Measurements from ENCODE around the gene NSF. TPM values are rescaled to one million over a fixed set of nuclear protein-coding genes. Genes with fewer than 3 reads are reported as not detected.

The NSF gene
- total and polyA plus RNA-seq, 10 of the 15 experiments (the other 5 are each of a cell fraction or from before 2014, with no cell fraction given): 6.8 to 25.6 (median 16.8) TPM

DNA sequence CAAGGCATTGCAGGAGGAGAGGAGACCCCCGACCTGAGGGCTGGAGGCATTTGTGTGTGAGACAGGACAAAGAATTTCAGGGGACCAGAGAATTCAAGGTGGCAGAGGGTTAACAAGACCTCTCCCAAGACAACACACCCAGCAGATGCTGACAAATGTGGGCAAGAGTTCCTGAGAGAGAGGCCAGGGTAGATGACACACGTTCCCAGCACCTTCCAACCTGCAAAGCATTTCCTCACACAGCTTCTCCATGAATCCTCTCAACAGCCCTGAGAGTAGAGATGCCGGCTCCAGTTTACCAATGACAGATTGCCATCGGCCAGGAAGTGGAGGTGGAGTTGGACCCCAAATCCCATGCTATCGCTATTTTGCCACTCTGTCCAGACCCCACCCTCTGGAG is 203.1 kb downstream of the NSF start:
- peaks cover 0 to 3% of the 10 kb centered on the region in 2 experiments; a peak in 3 of 4 replicates for H3K27me3 ChIP-seq (replicated peaks in 1 of 2; ENCODE audit: control insufficient read depth in 2 of 2, insufficient read depth in 2 of 2, low read length in 1 of 2)
- SMC1A ChIA-PET (ENCODE audit: uncharacterized antibody, unreplicated experiment): no interaction called here
- no peaks in the 10 kb centered on the region for H4K20me1 ChIP-seq (ENCODE audit: control insufficient read depth, insufficient read depth)
- H3K79me2 ChIP-seq (ENCODE audit: control insufficient read depth, insufficient read depth, low read length): no peaks in the 10 kb centered on the region
- no peaks in the 10 kb centered on the region for H3K36me3 ChIP-seq (ENCODE audit: control insufficient read depth in 2 of 2, insufficient read depth in 2 of 2, low read length in 1 of 2)
- no TSS peak for BruUV-seq (replicated peaks)
- no peak overlapping the region for H3K4me3 ChIP-seq
- POLR2A ChIA-PET: interaction anchor here (0.6 kb wide), 1 partner anchor 9 kb away, joined by 4 read pairs; no protein-coding TSS in a partner anchor
- intact Hi-C loops (cut with micrococcal nuclease; ENCODE audit: unreplicated experiment): no loop called here
- H3K27ac ChIP-seq (ENCODE audit: control insufficient read depth, insufficient read depth): no peak overlapping the region
- H3K9ac ChIP-seq (ENCODE audit: control insufficient read depth, insufficient read depth, low read length): no peak overlapping the region
- no peaks in the 10 kb centered on the region; the same call in 2 of the 3 replicates for H3K9me3 ChIP-seq (replicated peaks; ENCODE audit: control insufficient read depth, insufficient read depth, low read length)
- FAIRE-seq: no peak
- CTCF ChIA-PET: no interaction called here
- no peak overlapping the region for H2AFZ ChIP-seq (ENCODE audit: control insufficient read depth, low read depth, low read length)
- 33% methylated on average over 5 of the region's 5 CpGs for WGBS (ENCODE audit: insufficient coverage, insufficient replicate concordance, low lambda C conversion rate, missing lambda C conversion rate)
- H3K4me2 ChIP-seq (ENCODE audit: control insufficient read depth, insufficient read depth): no peak overlapping the region
- H3K4me1 ChIP-seq (ENCODE audit: control insufficient read depth, insufficient read depth, low read length): no peaks in the 10 kb centered on the region
- RAD21 ChIA-PET (ENCODE audit: unreplicated experiment): no interaction called here
- in situ Hi-C loops (cut with MboI): loop anchor here (10.0 kb wide), 2 partner anchors 61 to 101 kb away; partner anchors contain the start of gene WNT9B
- no peak for ATAC-seq
- no peak for DNase-seq (ENCODE audit: low read depth, low spot score)
- TF ChIP-seq ZNF217 (IDR thresholded peaks at IDR 0.05) (no peak), DPF2 (IDR thresholded peaks at IDR 0.05) (no peak)

DNA sequence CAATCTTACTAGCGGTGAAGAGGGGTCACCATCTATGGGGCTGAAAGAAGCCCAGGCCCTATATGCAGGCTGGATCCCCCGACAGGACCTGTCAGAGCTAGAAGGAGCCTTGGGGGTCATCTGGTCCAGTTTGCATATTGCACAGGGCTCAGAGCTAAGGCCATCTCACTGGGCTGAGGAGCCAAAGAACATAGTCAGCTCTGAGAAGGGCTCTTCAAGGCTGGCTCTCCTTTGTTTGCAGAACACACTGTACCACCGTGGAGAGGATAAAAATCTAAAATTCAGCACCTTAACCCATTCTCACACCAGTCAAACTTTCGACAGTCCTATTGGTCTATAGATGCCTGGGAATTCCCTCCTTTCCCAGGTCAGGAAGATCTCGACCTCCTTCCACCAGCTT is 203.8 kb downstream of the NSF start:
- TF ChIP-seq, protein P1, sequence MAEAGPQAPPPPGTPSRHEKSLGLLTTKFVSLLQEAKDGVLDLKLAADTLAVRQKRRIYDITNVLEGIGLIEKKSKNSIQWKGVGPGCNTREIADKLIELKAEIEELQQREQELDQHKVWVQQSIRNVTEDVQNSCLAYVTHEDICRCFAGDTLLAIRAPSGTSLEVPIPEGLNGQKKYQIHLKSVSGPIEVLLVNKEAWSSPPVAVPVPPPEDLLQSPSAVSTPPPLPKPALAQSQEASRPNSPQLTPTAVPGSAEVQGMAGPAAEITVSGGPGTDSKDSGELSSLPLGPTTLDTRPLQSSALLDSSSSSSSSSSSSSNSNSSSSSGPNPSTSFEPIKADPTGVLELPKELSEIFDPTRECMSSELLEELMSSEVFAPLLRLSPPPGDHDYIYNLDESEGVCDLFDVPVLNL (IDR thresholded peaks at IDR 0.05; ENCODE audit: low read depth, low read length): no peak
- TF ChIP-seq SMC3 (IDR thresholded peaks at IDR 0.05; ENCODE audit: borderline replicate concordance, low read length) (no peak), SUZ12 (IDR thresholded peaks at IDR 0.05; ENCODE audit: unreplicated experiment) (no peak), HDGF (IDR thresholded peaks at IDR 0.05) (no peak), BCL11A (IDR thresholded peaks at IDR 0.05; ENCODE audit: low read depth, low read length) (no peak), KDM1A (IDR thresholded peaks at IDR 0.05; ENCODE audit: borderline replicate concordance) (no peak)
- in situ Hi-C loops (cut with MboI): loop anchor here (10.0 kb wide), 2 partner anchors 60 to 100 kb away; partner anchors contain the start of gene WNT9B
- POLR2A ChIA-PET: no interaction called here
- no peaks in the 10 kb centered on the region for H4K20me1 ChIP-seq (ENCODE audit: control insufficient read depth, insufficient read depth)
- intact Hi-C loops (cut with micrococcal nuclease; ENCODE audit: unreplicated experiment): no loop called here
- CTCF ChIA-PET: interaction anchor here (1.0 kb wide), 1 partner anchor 27 kb away, joined by 4 read pairs; no protein-coding TSS in a partner anchor
- no peak overlapping the region for H3K4me2 ChIP-seq (ENCODE audit: control insufficient read depth, insufficient read depth)
- RAD21 ChIA-PET (ENCODE audit: unreplicated experiment): no interaction called here
- FAIRE-seq: no peak
- peaks cover 0 to 3% of the 10 kb centered on the region in 2 experiments; a peak in 3 of 4 replicates for H3K27me3 ChIP-seq (replicated peaks in 1 of 2; ENCODE audit: control insufficient read depth in 2 of 2, insufficient read depth in 2 of 2, low read length in 1 of 2)
- H2AFZ ChIP-seq (ENCODE audit: control insufficient read depth, low read depth, low read length): no peak overlapping the region
- SMC1A ChIA-PET (ENCODE audit: uncharacterized antibody, unreplicated experiment): no interaction called here
- BruUV-seq (replicated peaks): no TSS peak
- no peaks in the 10 kb centered on the region for H3K4me1 ChIP-seq (ENCODE audit: control insufficient read depth, insufficient read depth, low read length)
- H3K27ac ChIP-seq (ENCODE audit: control insufficient read depth, insufficient read depth): no peak overlapping the region
- 0% methylated on average over 5 of the region's 5 CpGs for WGBS (ENCODE audit: insufficient coverage, insufficient replicate concordance, low lambda C conversion rate, missing lambda C conversion rate)
- H3K79me2 ChIP-seq (ENCODE audit: control insufficient read depth, insufficient read depth, low read length): no peaks in the 10 kb centered on the region
- no peak for ATAC-seq
- H3K9ac ChIP-seq (ENCODE audit: control insufficient read depth, insufficient read depth, low read length): no peak overlapping the region
- H3K36me3 ChIP-seq (ENCODE audit: control insufficient read depth in 2 of 2, insufficient read depth in 2 of 2, low read length in 1 of 2): no peaks in the 10 kb centered on the region
- no peaks in the 10 kb centered on the region; the same call in 2 of the 3 replicates for H3K9me3 ChIP-seq (replicated peaks; ENCODE audit: control insufficient read depth, insufficient read depth, low read length)
- no peak overlapping the region for H3K4me3 ChIP-seq
- no peak for DNase-seq (ENCODE audit: low read depth, low spot score)

All from GM12878 (cell line).